GM23338 (cell line): ENCODE measurements around the gene ADAT2. TPM values are rescaled to one million over a fixed set of nuclear protein-coding genes. Genes with fewer than 3 reads are reported as not detected.

Experiments used
- ATAC-seq: fragments of 200-7000 bp; cut with Tn5 transposase; 3 replicates; pipeline ENCODE4 v1.9.1; 2020
- DNase-seq: peaks from one replicate; pipeline ENCODE4 v3.0.0-alpha.2; 2015; ENCODE audit warnings: low spot score
- H2AFZ ChIP-seq: fragments of 200-600 bp; sonication (generic); 2 replicates; pipeline ENCODE4 v1.8.0; 2016; ENCODE audit warnings: antibody characterized with exemption, mild to moderate bottlenecking, moderate library complexity
- H3F3A ChIP-seq: fragments of 200-600 bp; sonication (generic); replicated peaks from 2 replicates; pipeline ENCODE4 v1.8.0; 2017; ENCODE audit warnings: antibody characterized with exemption, mixed run types, low read depth
- H3K27ac ChIP-seq: fragments of 200-600 bp; sonication (generic); 2 replicates; pipeline ENCODE4 v1.6.1; 2016; ENCODE audit warnings: low read depth
- H3K27me3 ChIP-seq: fragments of 200-600 bp; sonication (generic); 2 replicates; pipeline ENCODE4 v1.8.0; 2016; ENCODE audit warnings: mild to moderate bottlenecking, mixed run types, moderate library complexity; ENCODE audit not compliant: insufficient read depth
- H3K36me3 ChIP-seq: fragments of 200-600 bp; sonication (generic); 2 replicates; pipeline ENCODE4 v1.8.0; 2016; ENCODE audit warnings: mild to moderate bottlenecking; ENCODE audit not compliant: insufficient read depth
- H3K4me1 ChIP-seq: fragments of 200-600 bp; sonication (generic); 2 replicates; pipeline ENCODE4 v1.8.0; 2016; ENCODE audit warnings: mild to moderate bottlenecking, moderate library complexity; ENCODE audit not compliant: insufficient read depth
- H3K4me2 ChIP-seq: fragments of 200-600 bp; sonication (generic); 2 replicates; pipeline ENCODE4 v1.7.1; 2017; ENCODE audit warnings: mixed run types
- H3K4me3 ChIP-seq: fragments of 200-600 bp; sonication (generic); 2 replicates; pipeline ENCODE4 v1.6.1; 2016; ENCODE audit warnings: mixed run types
- H3K79me2 ChIP-seq: fragments of 200-600 bp; sonication (generic); replicated peaks from 2 replicates; pipeline ENCODE4 v1.8.0; 2017; ENCODE audit warnings: mild to moderate bottlenecking; ENCODE audit not compliant: insufficient read depth
- H3K9me2 ChIP-seq: fragments of 200-600 bp; sonication (generic); 2 replicates; pipeline ENCODE4 v1.8.0; 2017; ENCODE audit not compliant: insufficient read depth
- H4K20me1 ChIP-seq: fragments of 200-600 bp; sonication (generic); replicated peaks from 2 replicates; pipeline ENCODE4 v1.8.0; 2017; ENCODE audit warnings: mild to moderate bottlenecking; ENCODE audit not compliant: insufficient read depth
- H3K27ac Mint-ChIP-seq: 2 replicates; pipeline ENCODE4 v1.8.0; 2020; ENCODE audit warnings: inconsistent platforms, mild to moderate bottlenecking, moderate library complexity, mixed read lengths
- H3K27me3 Mint-ChIP-seq: 3 replicates; pipeline ENCODE4 v1.8.0; 2022; ENCODE audit warnings: low read depth, mild to moderate bottlenecking, moderate library complexity, mixed read lengths, inconsistent platforms; ENCODE audit not compliant: insufficient read depth, poor library complexity
- H3K36me3 Mint-ChIP-seq: 3 replicates; pipeline ENCODE4 v1.8.0; 2021; ENCODE audit warnings: low read depth, mild to moderate bottlenecking, inconsistent platforms, moderate library complexity, mixed read lengths
- H3K4me1 Mint-ChIP-seq: 3 replicates; pipeline ENCODE4 v1.8.0; 2020; ENCODE audit warnings: mild to moderate bottlenecking, inconsistent platforms, mixed read lengths
- H3K4me3 Mint-ChIP-seq: 3 replicates; pipeline ENCODE4 v1.8.0; 2021; ENCODE audit warnings: moderate library complexity, mild to moderate bottlenecking, inconsistent platforms, mixed read lengths
- H3K9me3 Mint-ChIP-seq: 3 replicates; pipeline ENCODE4 v1.8.0; 2020; ENCODE audit warnings: moderate library complexity, mild to moderate bottlenecking, inconsistent platforms, mixed read lengths
- CREB1 ChIP-seq: fragments of 250-450 bp; sonication (Bioruptor Pico); IDR thresholded peaks from 2 replicates; pipeline ENCODE4 v1.5.0; 2020; ENCODE audit warnings: low read depth, mild to moderate bottlenecking, moderate library complexity
- EZH2phosphoT487 ChIP-seq: fragments of 200-600 bp; sonication (generic); IDR thresholded peaks from one replicate; pipeline ENCODE4 v1.8.1; 2018; ENCODE audit warnings: antibody characterized with exemption; ENCODE audit not compliant: unreplicated experiment
- POLR2AphosphoS5 ChIP-seq: IDR thresholded peaks from 2 replicates; pipeline ENCODE4 v1.6.1; 2016; ENCODE audit warnings: antibody characterized with exemption, low read depth
- STAT1 ChIP-seq: IDR thresholded peaks from one replicate; pipeline ENCODE4 v1.6.1; 2016; ENCODE audit warnings: antibody characterized with exemption; ENCODE audit not compliant: unreplicated experiment
- ZNF114 ChIP-seq: fragments of 250-450 bp; sonication (Bioruptor Pico); IDR thresholded peaks from 2 replicates; pipeline ENCODE4 v1.5.0; 2020; ENCODE audit warnings: mild to moderate bottlenecking, moderate library complexity
- ZNF331 ChIP-seq: fragments of 250-450 bp; sonication (Bioruptor Pico); IDR thresholded peaks from 2 replicates; pipeline ENCODE4 v1.5.0; 2020; ENCODE audit warnings: low read depth, mild to moderate bottlenecking, moderate library complexity
- polyA plus RNA-seq: library from polyadenylated mRNA; unstranded; fragments of >200 nt; fragmentation: Nextera tagmentation; extraction: Ambion mirVana; gene quantifications from 2 replicates; pipeline ENCODE4 v1.2.1, GENCODE V29; 2016
- total RNA-seq: library from RNA; depleted of rRNA; stranded (reverse); fragments of >200 nt; shearing (Covaris generic); gene quantifications from 2 replicates; pipeline ENCODE4 v1.2.3, GENCODE V29; 2014
- TF ChIP-seq, protein P1 (sequence below): fragments of 250-450 bp; sonication (Bioruptor Pico); IDR thresholded peaks from 2 replicates; pipeline ENCODE4 v1.5.0; 2020; ENCODE audit warnings: mild to moderate bottlenecking, moderate library complexity
- TF ChIP-seq, protein P2 (sequence below): IDR thresholded peaks from 2 replicates; pipeline ENCODE4 v1.6.1; 2016; ENCODE audit warnings: antibody characterized with exemption

Gene ADAT2
- total and polyA plus RNA-seq, 2 experiments from 2014 or later = 7.4 to 13.7 TPM

GRCh38 chr6:143400258-143401067 lies 50.0 kb downstream of the ADAT2 start:
- TF ChIP-seq CREB1 (CRISPR knock-in tag) (no peak), ZNF331 (CRISPR knock-in tag) (no peak), ZNF114 (CRISPR knock-in tag) (no peak), EZH2phosphoT487 (no peak), POLR2AphosphoS5 (no peak), STAT1 (no peak)
- TF ChIP-seq, protein P1, sequence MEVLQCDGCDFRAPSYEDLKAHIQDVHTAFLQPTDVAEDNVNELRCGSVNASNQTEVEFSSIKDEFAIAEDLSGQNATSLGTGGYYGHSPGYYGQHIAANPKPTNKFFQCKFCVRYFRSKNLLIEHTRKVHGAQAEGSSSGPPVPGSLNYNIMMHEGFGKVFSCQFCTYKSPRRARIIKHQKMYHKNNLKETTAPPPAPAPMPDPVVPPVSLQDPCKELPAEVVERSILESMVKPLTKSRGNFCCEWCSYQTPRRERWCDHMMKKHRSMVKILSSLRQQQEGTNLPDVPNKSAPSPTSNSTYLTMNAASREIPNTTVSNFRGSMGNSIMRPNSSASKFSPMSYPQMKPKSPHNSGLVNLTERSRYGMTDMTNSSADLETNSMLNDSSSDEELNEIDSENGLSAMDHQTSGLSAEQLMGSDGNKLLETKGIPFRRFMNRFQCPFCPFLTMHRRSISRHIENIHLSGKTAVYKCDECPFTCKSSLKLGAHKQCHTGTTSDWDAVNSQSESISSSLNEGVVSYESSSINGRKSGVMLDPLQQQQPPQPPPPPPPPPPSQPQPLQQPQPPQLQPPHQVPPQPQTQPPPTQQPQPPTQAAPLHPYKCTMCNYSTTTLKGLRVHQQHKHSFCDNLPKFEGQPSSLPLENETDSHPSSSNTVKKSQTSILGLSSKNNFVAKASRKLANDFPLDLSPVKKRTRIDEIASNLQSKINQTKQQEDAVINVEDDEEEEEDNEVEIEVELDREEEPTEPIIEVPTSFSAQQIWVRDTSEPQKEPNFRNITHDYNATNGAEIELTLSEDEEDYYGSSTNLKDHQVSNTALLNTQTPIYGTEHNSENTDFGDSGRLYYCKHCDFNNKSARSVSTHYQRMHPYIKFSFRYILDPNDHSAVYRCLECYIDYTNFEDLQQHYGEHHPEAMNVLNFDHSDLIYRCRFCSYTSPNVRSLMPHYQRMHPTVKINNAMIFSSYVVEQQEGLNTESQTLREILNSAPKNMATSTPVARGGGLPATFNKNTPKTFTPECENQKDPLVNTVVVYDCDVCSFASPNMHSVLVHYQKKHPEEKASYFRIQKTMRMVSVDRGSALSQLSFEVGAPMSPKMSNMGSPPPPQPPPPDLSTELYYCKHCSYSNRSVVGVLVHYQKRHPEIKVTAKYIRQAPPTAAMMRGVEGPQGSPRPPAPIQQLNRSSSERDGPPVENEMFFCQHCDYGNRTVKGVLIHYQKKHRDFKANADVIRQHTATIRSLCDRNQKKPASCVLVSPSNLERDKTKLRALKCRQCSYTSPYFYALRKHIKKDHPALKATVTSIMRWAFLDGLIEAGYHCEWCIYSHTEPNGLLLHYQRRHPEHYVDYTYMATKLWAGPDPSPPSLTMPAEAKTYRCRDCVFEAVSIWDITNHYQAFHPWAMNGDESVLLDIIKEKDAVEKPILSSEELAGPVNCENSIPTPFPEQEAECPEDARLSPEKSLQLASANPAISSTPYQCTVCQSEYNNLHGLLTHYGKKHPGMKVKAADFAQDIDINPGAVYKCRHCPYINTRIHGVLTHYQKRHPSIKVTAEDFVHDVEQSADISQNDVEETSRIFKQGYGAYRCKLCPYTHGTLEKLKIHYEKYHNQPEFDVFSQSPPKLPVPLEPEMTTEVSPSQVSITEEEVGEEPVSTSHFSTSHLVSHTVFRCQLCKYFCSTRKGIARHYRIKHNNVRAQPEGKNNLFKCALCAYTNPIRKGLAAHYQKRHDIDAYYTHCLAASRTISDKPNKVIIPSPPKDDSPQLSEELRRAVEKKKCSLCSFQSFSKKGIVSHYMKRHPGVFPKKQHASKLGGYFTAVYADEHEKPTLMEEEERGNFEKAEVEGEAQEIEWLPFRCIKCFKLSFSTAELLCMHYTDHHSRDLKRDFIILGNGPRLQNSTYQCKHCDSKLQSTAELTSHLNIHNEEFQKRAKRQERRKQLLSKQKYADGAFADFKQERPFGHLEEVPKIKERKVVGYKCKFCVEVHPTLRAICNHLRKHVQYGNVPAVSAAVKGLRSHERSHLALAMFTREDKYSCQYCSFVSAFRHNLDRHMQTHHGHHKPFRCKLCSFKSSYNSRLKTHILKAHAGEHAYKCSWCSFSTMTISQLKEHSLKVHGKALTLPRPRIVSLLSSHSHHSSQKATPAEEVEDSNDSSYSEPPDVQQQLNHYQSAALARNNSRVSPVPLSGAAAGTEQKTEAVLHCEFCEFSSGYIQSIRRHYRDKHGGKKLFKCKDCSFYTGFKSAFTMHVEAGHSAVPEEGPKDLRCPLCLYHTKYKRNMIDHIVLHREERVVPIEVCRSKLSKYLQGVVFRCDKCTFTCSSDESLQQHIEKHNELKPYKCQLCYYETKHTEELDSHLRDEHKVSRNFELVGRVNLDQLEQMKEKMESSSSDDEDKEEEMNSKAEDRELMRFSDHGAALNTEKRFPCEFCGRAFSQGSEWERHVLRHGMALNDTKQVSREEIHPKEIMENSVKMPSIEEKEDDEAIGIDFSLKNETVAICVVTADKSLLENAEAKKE (CRISPR knock-in tag) = no peak
- TF ChIP-seq, protein P2, sequence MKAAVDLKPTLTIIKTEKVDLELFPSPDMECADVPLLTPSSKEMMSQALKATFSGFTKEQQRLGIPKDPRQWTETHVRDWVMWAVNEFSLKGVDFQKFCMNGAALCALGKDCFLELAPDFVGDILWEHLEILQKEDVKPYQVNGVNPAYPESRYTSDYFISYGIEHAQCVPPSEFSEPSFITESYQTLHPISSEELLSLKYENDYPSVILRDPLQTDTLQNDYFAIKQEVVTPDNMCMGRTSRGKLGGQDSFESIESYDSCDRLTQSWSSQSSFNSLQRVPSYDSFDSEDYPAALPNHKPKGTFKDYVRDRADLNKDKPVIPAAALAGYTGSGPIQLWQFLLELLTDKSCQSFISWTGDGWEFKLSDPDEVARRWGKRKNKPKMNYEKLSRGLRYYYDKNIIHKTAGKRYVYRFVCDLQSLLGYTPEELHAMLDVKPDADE = no peak
- H3K4me1 ChIP-seq = peaks cover 45% of the 10 kb centered on the region
- DNase-seq (no peak), ATAC-seq (no peak)
- H4K20me1 ChIP-seq = no peaks in the 10 kb centered on the region
- Mint-ChIP-seq H3K36me3 (no peaks in the 10 kb centered on the region), H3K4me3 (no peak overlapping the region), H3K9me3 (no peaks in the 10 kb centered on the region), H3K4me1 (peaks cover 36% of the 10 kb centered on the region), H3K27ac (no peak overlapping the region), H3K27me3 (no peaks in the 10 kb centered on the region)
- no peaks in the 10 kb centered on the region for H3K36me3 ChIP-seq
- H3K27me3 ChIP-seq = no peaks in the 10 kb centered on the region
- no peaks in the 10 kb centered on the region for H3K79me2 ChIP-seq
- peak overlapping the region; percentile 84 for H2AFZ ChIP-seq
- H3K9me2 ChIP-seq = no peaks in the 10 kb centered on the region
- H3K4me3 ChIP-seq = no peak overlapping the region
- H3F3A ChIP-seq = no peaks in the 10 kb centered on the region
- 0 out of 2 replicates have a peak overlapping the region, but pooled peaks have one; percentile 27 for H3K4me2 ChIP-seq
- H3K27ac ChIP-seq = no peak overlapping the region
